ENCODE data around the gene HRCT1.
A peak's percentile ranks its signal among the peaks of the same experiment; 100 is the strongest.
"Not testable (repeated sequence)": the region's sequence is repeated elsewhere in the genome, so short reads cannot be mapped to it uniquely, and the experiment has no call there.

The HRCT1 gene

DNA sequence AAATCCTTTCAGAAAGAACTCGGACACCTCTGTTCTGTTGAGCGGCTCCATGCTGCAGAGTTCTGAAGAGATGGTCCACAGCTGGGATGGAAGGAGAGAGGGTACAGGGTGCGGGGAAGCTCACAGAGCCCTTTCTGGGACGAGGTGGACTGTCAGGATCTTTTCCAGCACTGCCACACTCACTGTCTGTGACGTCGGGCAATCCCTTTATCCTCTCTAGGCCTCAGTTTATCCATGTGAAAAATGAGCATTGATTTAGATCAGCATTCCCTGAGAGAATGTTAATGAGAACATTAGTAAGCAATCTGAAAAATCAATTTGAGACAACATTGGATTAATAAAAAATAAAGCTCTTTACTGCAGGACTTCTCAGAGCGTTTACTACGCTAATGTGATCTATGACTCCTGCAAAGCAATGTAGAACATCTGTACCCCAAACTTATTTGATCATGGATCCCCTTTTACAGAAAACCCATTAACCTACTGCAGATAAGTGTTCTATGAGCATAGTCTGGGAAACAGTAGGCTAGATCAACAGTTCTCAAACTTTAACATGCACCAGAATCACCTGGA, 35.6 kb upstream of the HRCT1 start, which contains the start of gene OR13J1:
Gene OR13J1, minus strand, starts transcription at position 51 of the 573 bp plus-strand sequence. Its CDS starts 0 bp downstream, at position 51.
- DNase-seq (ENCODE audit: low read depth) = no peak
- no peak within 1 kb of the TSS for H3K4me3 ChIP-seq (ENCODE audit: low read length)
- TF ChIP-seq, protein P1, sequence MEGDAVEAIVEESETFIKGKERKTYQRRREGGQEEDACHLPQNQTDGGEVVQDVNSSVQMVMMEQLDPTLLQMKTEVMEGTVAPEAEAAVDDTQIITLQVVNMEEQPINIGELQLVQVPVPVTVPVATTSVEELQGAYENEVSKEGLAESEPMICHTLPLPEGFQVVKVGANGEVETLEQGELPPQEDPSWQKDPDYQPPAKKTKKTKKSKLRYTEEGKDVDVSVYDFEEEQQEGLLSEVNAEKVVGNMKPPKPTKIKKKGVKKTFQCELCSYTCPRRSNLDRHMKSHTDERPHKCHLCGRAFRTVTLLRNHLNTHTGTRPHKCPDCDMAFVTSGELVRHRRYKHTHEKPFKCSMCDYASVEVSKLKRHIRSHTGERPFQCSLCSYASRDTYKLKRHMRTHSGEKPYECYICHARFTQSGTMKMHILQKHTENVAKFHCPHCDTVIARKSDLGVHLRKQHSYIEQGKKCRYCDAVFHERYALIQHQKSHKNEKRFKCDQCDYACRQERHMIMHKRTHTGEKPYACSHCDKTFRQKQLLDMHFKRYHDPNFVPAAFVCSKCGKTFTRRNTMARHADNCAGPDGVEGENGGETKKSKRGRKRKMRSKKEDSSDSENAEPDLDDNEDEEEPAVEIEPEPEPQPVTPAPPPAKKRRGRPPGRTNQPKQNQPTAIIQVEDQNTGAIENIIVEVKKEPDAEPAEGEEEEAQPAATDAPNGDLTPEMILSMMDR (conservative IDR thresholded peaks at IDR 0.05; ENCODE audit: low read length) = no peak

DNA sequence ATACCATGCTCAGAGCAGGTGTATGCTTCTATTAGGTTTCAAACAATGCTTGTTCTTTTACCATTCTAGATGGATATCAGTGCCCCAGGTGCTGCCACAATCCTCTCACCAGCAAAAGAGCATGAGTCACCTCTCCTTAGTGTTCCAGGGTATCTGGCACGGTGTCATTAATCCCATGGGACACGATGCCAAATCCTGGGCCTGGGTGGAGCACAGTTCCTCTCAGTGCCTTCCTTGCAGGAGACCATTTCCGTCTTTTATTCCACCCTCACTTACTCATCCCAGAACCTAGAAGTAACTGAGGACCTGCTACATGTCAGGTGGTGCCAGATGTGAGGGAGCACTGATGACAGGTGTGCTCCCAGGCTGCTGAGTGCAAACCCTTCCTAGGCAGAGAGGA, 34.5 kb upstream of the HRCT1 start:
- TF ChIP-seq, protein P1 (conservative IDR thresholded peaks at IDR 0.05; ENCODE audit: low read length) = no peak
- no peak for DNase-seq (ENCODE audit: low read depth)
- H3K4me3 ChIP-seq (ENCODE audit: low read length) = no peak overlapping the region

DNA sequence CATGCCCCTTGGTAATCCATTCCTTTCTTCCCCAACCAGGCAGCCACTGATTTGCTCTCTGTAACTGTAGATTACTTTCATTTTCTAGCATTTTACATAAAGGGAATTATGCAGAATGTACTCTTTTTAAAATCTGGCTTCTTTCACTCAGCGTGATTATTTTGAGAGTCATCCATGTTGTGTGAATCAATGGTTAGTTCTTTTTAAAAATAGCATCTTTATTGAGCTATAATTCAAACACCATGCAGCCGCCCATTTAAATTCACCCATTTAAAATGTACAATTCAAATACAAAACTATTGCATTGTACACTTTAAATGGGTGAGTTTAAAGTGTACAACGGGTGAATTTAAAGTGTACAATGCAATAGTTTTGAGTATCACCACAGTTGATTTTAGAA, 33.5 kb upstream of the HRCT1 start:
- H3K4me3 ChIP-seq (ENCODE audit: low read length) = no peak overlapping the region
- TF ChIP-seq, protein P1 (conservative IDR thresholded peaks at IDR 0.05; ENCODE audit: low read length) = no peak

DNA sequence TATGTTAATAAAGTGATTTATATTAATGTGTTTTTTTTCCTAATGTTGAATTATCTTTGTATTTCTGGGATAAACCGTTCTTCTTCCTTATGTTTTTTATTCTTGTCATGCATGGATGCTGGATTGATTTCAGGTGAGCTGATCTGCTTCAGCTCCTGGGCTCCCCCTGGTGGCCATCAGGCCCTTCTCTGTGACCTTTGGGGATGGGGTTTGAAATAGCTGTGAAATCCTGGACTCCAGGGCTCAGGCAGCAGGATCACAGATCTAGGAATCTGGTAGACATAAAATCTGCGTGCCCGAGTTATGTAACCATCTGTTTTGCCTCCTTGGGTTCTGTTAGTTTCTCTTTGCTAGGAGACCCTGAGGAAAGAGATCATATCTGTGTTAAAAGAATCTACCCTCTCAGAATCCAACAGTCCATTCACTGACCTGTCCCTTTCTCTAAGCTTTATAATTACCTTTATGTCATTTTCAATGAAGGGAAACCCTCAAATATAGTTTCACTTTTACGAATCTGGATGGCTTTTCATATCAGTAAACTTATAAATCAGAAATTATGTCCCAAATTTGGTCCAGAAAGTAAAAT, 23.6 kb upstream of the HRCT1 start:
- TF ChIP-seq, protein P1 (conservative IDR thresholded peaks at IDR 0.05; ENCODE audit: low read length) = peak; percentile 100
- no peak overlapping the region; the same call in 1 of the 2 replicates for H3K4me3 ChIP-seq (ENCODE audit: low read length)
- DNase-seq (ENCODE audit: low read depth) = peak; percentile 74

More for the DNA sequence above, 33.5 kb upstream of the HRCT1 start:
- no peak for DNase-seq (ENCODE audit: low read depth)

DNA sequence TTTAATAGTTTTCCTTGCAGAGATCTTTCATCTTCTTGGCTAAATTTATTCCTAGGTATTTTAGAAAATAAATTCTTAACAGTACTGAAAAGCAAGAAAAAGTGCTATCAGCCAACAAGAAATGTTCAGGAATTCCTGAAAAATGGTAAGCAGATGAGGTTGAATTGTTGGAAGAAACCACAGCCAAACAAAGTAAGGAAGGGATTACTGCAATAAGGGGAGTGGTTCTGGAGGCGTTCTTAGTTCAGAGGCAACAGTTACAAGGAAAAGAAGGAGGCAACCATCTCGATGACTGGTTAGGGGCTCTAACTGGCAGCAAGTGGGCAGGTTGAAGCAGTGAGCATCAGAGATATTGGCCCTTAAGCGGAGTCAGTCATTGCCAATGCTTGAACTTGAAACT, 23.0 kb upstream of the HRCT1 start:
- TF ChIP-seq, protein P1 (conservative IDR thresholded peaks at IDR 0.05; ENCODE audit: low read length) = no peak
- DNase-seq (ENCODE audit: low read depth) = peak; percentile 79
- H3K4me3 ChIP-seq (ENCODE audit: low read length) = no peak overlapping the region

DNA sequence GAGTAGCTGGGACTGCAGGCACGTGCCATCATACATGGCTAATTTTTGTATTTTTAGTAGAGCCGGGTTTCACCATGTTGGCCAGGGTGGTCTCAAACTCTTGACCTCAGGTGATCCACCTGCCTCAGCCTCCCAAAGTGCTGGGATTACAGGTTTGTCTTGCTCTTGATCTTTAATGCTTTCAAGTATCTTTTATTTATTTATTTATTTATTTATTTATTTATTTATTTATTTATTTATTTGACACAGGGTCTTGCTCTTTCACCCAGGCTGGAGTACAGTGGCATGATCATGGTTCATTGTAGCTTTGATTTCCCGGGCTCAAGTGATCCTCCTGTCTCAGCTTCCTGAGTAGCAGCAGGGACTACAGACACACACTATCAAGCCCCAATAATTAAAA, 21.1 kb upstream of the HRCT1 start:
- H3K4me3 ChIP-seq (ENCODE audit: low read length); DNase-seq (ENCODE audit: low read depth): not testable (repeated sequence)

DNA sequence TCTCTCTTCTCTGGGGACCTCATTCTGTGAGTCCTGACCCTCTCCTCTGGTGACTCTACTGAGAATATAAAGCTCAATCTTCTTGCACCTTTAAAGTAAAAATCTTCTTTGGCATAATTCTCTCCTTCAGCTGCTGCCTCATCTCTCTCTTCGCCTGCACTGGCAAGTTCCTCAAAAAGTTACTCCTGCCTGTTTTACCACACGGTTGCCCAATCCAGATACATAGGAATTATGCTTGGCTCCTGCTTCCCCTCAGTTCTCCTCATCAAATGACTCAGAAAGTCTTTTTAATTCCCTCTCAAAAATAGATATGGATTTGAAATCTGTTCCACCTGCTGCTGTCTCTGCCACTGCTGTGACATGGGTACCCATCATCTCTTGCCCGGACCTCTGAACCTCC, 14.4 kb upstream of the HRCT1 start:
- peak; percentile 36 for DNase-seq (ENCODE audit: low read depth)
- TF ChIP-seq, protein P1 (conservative IDR thresholded peaks at IDR 0.05; ENCODE audit: low read length) = no peak
- no peak overlapping the region for H3K4me3 ChIP-seq (ENCODE audit: low read length)
